DND-41 (cell line): ENCODE results near the gene MUC5B.

Source experiments
- ATAC-seq: fragments of 200-7000 bp; cut with Tn5 transposase; 3 replicates; pipeline ENCODE4 v1.9.1; 2021; ENCODE audit warnings: low read depth; ENCODE audit not compliant: insufficient read depth
- DNase-seq: peaks from one replicate; pipeline ENCODE4 v3.0.0-alpha.2; 2020
- H2AFZ ChIP-seq: 2 replicates; pipeline ENCODE4 v1.6.0; 2012; ENCODE audit warnings: low read depth, low read length
- H3K27ac ChIP-seq: 2 replicates; pipeline ENCODE4 v1.5.1; 2012; ENCODE audit warnings: low read length, inconsistent platforms
- H3K27me3 ChIP-seq: fragments of 200-600 bp; sonication (generic); 2 replicates; pipeline ENCODE4 v1.6.0; 2012; ENCODE audit warnings: low read length, mild to moderate bottlenecking, inconsistent platforms; ENCODE audit not compliant: insufficient read depth, poor library complexity
- H3K36me3 ChIP-seq: 2 replicates; pipeline ENCODE4 v1.5.1; 2012; ENCODE audit warnings: low read length, inconsistent platforms; ENCODE audit not compliant: insufficient read depth
- H3K4me1 ChIP-seq: 2 replicates; pipeline ENCODE4 v1.5.1; 2012; ENCODE audit warnings: mild to moderate bottlenecking, low read length; ENCODE audit not compliant: insufficient read depth
- H3K4me2 ChIP-seq: 2 replicates; pipeline ENCODE4 v1.6.0; 2012; ENCODE audit warnings: mild to moderate bottlenecking, moderate library complexity, low read length, inconsistent platforms; ENCODE audit not compliant: insufficient read depth
- H3K4me3 ChIP-seq, 2 experiments: fragments of 200-600 bp in 1 of 2; shearing (Covaris generic) in 1 of 2; 2 replicates each; pipeline ENCODE4 v1.5.1; 2012 to 2016; ENCODE audit warnings: inconsistent platforms in 2 of 2, low read length in 2 of 2, mild to moderate bottlenecking in 2 of 2, low read depth in 1 of 2, moderate library complexity in 1 of 2
- H3K79me2 ChIP-seq: 2 replicates; pipeline ENCODE4 v1.6.0; 2012; ENCODE audit warnings: low read length, inconsistent platforms; ENCODE audit not compliant: insufficient read depth
- H3K9ac ChIP-seq: 2 replicates; pipeline ENCODE4 v1.6.0; 2012; ENCODE audit warnings: low read depth, mild to moderate bottlenecking, inconsistent platforms, low read length, moderate library complexity
- H3K9me3 ChIP-seq: 2 replicates; pipeline ENCODE4 v1.5.1; 2012; ENCODE audit warnings: low read length, moderate library complexity, mild to moderate bottlenecking, inconsistent platforms; ENCODE audit not compliant: insufficient read depth, severe bottlenecking
- H4K20me1 ChIP-seq: 2 replicates; pipeline ENCODE4 v1.6.0; 2012; ENCODE audit warnings: low read length; ENCODE audit not compliant: insufficient read depth
- CTCF ChIP-seq: IDR thresholded peaks from 2 replicates; pipeline ENCODE4 v1.5.1; 2012; ENCODE audit warnings: borderline replicate concordance, low read length, moderate library complexity, mild to moderate bottlenecking; ENCODE audit not compliant: poor library complexity, severe bottlenecking; ENCODE audit errors: extremely low read depth
- EZH2 ChIP-seq: IDR thresholded peaks from 3 replicates; pipeline ENCODE4 v1.6.1; 2012; ENCODE audit warnings: borderline replicate concordance, low read depth, mild to moderate bottlenecking, moderate library complexity, low read length, inconsistent platforms; ENCODE audit not compliant: severe bottlenecking

Gene MUC5B

GRCh38 chr11:1271927-1272326, 49.1 kb downstream of the MUC5B start:
- H3K4me3 ChIP-seq = no peak overlapping the region
- DNase-seq = no peak
- no peaks in the 10 kb centered on the region for H3K9me3 ChIP-seq
- H3K9ac ChIP-seq = no peak overlapping the region
- H3K27me3 ChIP-seq = no peaks in the 10 kb centered on the region
- H3K4me2 ChIP-seq = no peak overlapping the region
- H3K4me1 ChIP-seq = no peaks in the 10 kb centered on the region
- H3K27ac ChIP-seq = no peak overlapping the region
- TF ChIP-seq CTCF (no peak), EZH2 (no peak)
- peaks cover 18% of the 10 kb centered on the region for H3K36me3 ChIP-seq
- H2AFZ ChIP-seq = no peak overlapping the region
- peaks cover 6% of the 10 kb centered on the region; the same call in 1 of the 2 replicates for H4K20me1 ChIP-seq
- no peak for ATAC-seq
- no peaks in the 10 kb centered on the region for H3K79me2 ChIP-seq

GRCh38 chr11:1272531-1272930, 49.7 kb downstream of the MUC5B start:
- Histone ChIP-seq H3K9ac (no peak overlapping the region), H3K4me1 (no peaks in the 10 kb centered on the region), H3K27ac (no peak overlapping the region), H3K27me3 (no peaks in the 10 kb centered on the region), H2AFZ (no peak overlapping the region), H3K36me3 (peaks cover 24% of the 10 kb centered on the region), H3K4me2 (no peak overlapping the region), H3K4me3 (no peak overlapping the region), H3K79me2 (no peaks in the 10 kb centered on the region), H3K9me3 (no peaks in the 10 kb centered on the region), H4K20me1 (peaks cover 6% of the 10 kb centered on the region; the same call in 1 of the 2 replicates)
- no peak for DNase-seq
- no peak for TF ChIP-seq EZH2
- no peak for TF ChIP-seq CTCF
- ATAC-seq = no peak

DNA sequence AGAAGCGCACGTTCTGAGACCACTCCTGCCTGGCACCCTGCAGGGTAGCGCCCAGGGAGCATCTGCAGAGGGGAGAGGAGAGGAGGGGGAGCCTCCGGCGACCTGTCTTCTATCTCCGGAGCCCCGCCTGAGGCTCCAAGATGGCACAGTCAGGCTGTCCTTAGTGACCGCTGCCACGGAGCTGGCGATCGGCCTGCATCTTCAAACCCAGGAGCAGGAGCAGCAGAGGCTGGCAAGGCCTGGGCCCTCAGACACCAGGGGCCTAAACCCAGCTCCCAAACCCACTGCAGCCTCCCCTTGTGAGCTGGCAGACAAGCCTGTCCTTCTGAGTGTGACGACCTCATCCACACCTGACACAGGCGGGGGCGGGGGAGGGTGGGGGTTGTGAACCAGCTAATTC, 51.6 kb downstream of the MUC5B start:
- no peaks in the 10 kb centered on the region for H3K27me3 ChIP-seq
- H3K4me2 ChIP-seq = no peak overlapping the region

More for the DNA sequence above, 51.6 kb downstream of the MUC5B start:
- peaks cover 34% of the 10 kb centered on the region for H3K36me3 ChIP-seq
- TF ChIP-seq EZH2 = no peak
- no peak for TF ChIP-seq CTCF
- DNase-seq = no peak
- no peak for ATAC-seq
- no peaks in the 10 kb centered on the region for H3K79me2 ChIP-seq
- H2AFZ ChIP-seq = no peak overlapping the region
- no peaks in the 10 kb centered on the region for H3K9me3 ChIP-seq
- H3K27ac ChIP-seq = no peak overlapping the region
- H3K4me3 ChIP-seq = no peak overlapping the region
- no peak overlapping the region for H3K9ac ChIP-seq
- H3K4me1 ChIP-seq = no peaks in the 10 kb centered on the region
- peaks cover 6% of the 10 kb centered on the region; the same call in 1 of the 2 replicates for H4K20me1 ChIP-seq
